HK-2 (cell line): ENCODE results near the gene PVALEF.

Experiments
- DNase-seq: peaks from one replicate; pipeline ENCODE4 v3.0.0-alpha.2; 2018; ENCODE audit not compliant: unreplicated experiment

The PVALEF gene

GRCh38 chr17:81197409-81197795 lies 32.1 kb downstream of the PVALEF start:
- DNase-seq, result no peak

GRCh38 chr17:81197831-81198490 lies 32.7 kb downstream of the PVALEF start:
- DNase-seq, result no peak

- no peak for DNase-seq
These were observed 33.6 kb downstream of the PVALEF start for GRCh38 chr17:81198826-81199481.

GRCh38 chr17:81199482-81199830 lies 34.1 kb downstream of the PVALEF start:
- DNase-seq, result no peak

GRCh38 chr17:81200201-81200600 lies 34.9 kb downstream of the PVALEF start:
- no peak for DNase-seq

- no peak for DNase-seq
These were observed 35.6 kb downstream of the PVALEF start for GRCh38 chr17:81200695-81201580.

- no peak for DNase-seq
These were observed 37.0 kb downstream of the PVALEF start for GRCh38 chr17:81202318-81202717.

- no peak for DNase-seq
These were observed 37.8 kb downstream of the PVALEF start for GRCh38 chr17:81203136-81203535.

- no peak for DNase-seq
These were observed 39.3 kb downstream of the PVALEF start for GRCh38 chr17:81204578-81204977.

GRCh38 chr17:81206166-81206565 lies 40.9 kb downstream of the PVALEF start:
- no peak for DNase-seq

GRCh38 chr17:81206657-81207056 lies 41.4 kb downstream of the PVALEF start:
- no peak for DNase-seq

GRCh38 chr17:81207610-81208581 lies 42.6 kb downstream of the PVALEF start:
- DNase-seq, result no peak

GRCh38 chr17:81208651-81209050 lies 43.3 kb downstream of the PVALEF start:
- no peak for DNase-seq

- no peak for DNase-seq
These were observed 43.8 kb downstream of the PVALEF start for GRCh38 chr17:81209141-81209540.

GRCh38 chr17:81210466-81210865 lies 45.2 kb downstream of the PVALEF start:
- DNase-seq, result no peak

- DNase-seq, result no peak
These were observed 45.6 kb downstream of the PVALEF start for GRCh38 chr17:81210868-81211267.

- DNase-seq, result no peak
These were observed 47.1 kb downstream of the PVALEF start for GRCh38 chr17:81212365-81212764.

GRCh38 chr17:81213978-81214377 lies 48.7 kb downstream of the PVALEF start:
- no peak for DNase-seq

GRCh38 chr17:81217491-81217890 lies 52.2 kb downstream of the PVALEF start:
- DNase-seq, result no peak

- no peak for DNase-seq
These were observed 53.2 kb downstream of the PVALEF start for GRCh38 chr17:81218459-81218858.

GRCh38 chr17:81218991-81219390 lies 53.7 kb downstream of the PVALEF start:
- DNase-seq, result no peak
